Mucosa of stomach (tissue), 1 donor: Measurements from ENCODE around the gene H1-8.

ENCODE experiments used
- H3K27me3 ChIP-seq: one replicate; pipeline ENCODE4 v1.7.0; 2013; ENCODE audit warnings: mild to moderate bottlenecking, low read length; ENCODE audit not compliant: control insufficient read depth, insufficient read depth
- H3K36me3 ChIP-seq: one replicate; pipeline ENCODE4 v1.7.0; 2013; ENCODE audit warnings: low read length; ENCODE audit not compliant: control insufficient read depth, insufficient read depth
- H3K4me1 ChIP-seq: one replicate; pipeline ENCODE4 v1.7.0; 2013; ENCODE audit warnings: mild to moderate bottlenecking, low read length; ENCODE audit not compliant: control insufficient read depth, insufficient read depth
- H3K4me3 ChIP-seq: one replicate; pipeline ENCODE4 v1.7.0; 2013; ENCODE audit warnings: low read length
- H3K9ac ChIP-seq: one replicate; pipeline ENCODE4 v1.7.0; 2013; ENCODE audit warnings: mild to moderate bottlenecking, low read length, moderate library complexity
- H3K9me3 ChIP-seq: one replicate; pipeline ENCODE4 v1.7.0; 2013; ENCODE audit warnings: mild to moderate bottlenecking, low read length, moderate library complexity; ENCODE audit not compliant: control insufficient read depth
- donor health status: Pancreatic carcinoma.

H1-8 gene

DNA sequence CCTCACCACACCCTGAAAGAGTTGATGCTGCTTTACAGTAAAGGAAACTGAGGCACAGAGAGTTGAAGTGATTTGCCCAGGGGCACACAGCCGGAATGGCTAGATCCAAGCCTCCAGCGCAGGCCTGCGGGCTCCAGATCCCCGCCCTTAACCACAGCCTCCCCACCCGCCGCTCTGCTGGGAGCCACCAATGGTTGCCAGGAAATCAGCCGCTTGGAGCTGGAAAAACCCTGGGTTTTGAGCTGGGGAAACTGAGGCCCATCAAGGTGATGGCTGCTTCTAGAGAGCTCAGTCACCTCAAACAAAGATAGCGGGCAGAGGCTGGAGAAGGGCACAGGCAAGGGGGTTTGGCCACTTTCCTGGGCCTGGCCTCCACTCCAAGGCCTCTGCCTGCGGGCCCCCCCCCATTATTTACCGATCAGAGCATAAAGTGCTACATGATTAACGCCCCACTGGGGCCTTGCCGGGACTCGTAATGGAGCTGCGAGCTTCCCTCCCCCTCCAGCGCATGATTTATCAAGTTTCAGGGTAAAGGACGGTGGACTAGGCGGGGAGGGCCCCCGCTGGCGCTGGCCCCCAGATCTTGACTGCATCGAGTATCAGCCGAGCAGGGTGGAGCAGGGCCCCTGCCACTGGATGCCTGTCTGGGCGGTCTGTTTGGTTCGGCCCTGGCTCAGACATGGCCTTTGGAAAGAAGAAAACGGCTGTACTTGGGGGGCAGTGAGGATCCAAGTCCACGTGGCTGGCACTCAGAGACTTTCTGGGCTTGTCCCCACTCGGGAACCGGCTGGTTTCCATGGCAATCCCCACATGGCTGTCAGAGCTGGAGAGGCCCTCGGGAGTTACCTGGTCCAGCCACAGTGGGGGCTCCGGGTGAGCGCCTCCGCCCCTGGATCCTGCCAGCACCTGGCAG, 54.4 kb downstream of the H1-8 start:
- H3K9ac ChIP-seq: no peak overlapping the region
- H3K27me3 ChIP-seq: no peaks in the 10 kb centered on the region
- H3K36me3 ChIP-seq: no peaks in the 10 kb centered on the region
- H3K4me3 ChIP-seq: no peak overlapping the region
- no peaks in the 10 kb centered on the region for H3K9me3 ChIP-seq
- peaks cover 54% of the 10 kb centered on the region for H3K4me1 ChIP-seq

DNA sequence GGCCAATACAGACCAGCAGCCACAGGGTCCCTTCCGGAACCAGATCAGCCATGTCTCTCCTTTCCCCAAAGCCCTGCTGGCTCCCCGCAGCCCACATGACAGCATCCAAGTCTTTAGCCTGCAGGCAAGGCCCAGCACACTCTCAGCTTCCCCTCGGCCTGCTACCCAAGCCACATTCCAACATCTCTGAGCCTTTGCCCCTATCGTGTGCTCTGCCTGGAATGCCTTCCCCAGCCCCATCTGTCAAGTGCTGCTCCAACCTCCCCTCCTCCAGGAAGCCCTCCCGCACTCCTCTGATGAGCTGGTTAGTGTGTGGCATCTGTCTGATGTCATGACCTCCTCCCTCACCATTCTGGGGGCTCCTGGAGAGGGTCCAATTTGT, 55.0 kb downstream of the H1-8 start:
- Histone ChIP-seq H3K9me3 (no peaks in the 10 kb centered on the region), H3K36me3 (no peaks in the 10 kb centered on the region), H3K4me3 (no peak overlapping the region), H3K27me3 (no peaks in the 10 kb centered on the region), H3K9ac (no peak overlapping the region), H3K4me1 (peaks cover 51% of the 10 kb centered on the region)

DNA sequence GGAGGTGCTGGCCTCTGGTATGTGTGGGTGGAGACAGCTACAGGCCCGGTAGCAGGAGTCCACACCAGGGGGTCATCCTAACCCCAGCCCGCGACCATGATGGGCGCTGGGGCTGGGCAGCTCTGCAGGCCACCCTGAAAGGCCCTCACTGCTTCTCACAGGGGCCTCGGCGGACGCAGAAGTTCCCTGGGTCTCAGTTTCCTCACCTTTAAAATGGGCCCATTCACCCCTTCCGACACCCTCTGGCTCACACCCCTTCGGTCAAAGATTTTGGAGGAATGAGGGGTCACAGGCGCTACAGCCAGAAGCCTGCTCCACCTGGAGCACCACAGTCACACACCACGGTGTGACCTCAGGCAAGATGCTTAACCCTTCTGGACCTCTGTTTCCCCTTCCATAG, 55.5 kb downstream of the H1-8 start:
- Histone ChIP-seq H3K36me3 (no peaks in the 10 kb centered on the region), H3K4me3 (no peak overlapping the region), H3K27me3 (no peaks in the 10 kb centered on the region), H3K9me3 (no peaks in the 10 kb centered on the region), H3K9ac (no peak overlapping the region), H3K4me1 (peaks cover 47% of the 10 kb centered on the region)

DNA sequence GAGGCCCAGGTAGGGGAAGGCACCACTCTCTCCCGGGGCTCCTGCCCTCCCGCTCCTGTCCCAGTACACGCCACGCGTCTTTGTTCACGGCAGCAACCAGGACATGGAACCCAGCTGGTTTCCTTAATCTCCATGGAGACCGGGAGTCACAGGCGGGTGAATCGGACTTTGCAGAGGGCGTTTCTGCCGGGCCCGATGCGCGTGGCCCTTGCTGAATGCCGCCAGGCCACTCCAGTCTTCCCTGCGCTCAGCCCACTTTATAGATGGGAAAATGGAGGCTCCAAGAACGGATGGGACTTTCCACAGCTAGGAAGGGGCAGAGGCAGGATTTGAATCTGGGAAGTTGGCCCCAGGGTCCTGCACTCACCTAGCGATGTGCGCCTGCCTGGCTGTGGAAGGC, 56.1 kb downstream of the H1-8 start:
- Histone ChIP-seq H3K9me3 (no peaks in the 10 kb centered on the region), H3K36me3 (no peaks in the 10 kb centered on the region), H3K27me3 (no peaks in the 10 kb centered on the region), H3K4me3 (no peak overlapping the region), H3K4me1 (peaks cover 41% of the 10 kb centered on the region), H3K9ac (no peak overlapping the region)

DNA sequence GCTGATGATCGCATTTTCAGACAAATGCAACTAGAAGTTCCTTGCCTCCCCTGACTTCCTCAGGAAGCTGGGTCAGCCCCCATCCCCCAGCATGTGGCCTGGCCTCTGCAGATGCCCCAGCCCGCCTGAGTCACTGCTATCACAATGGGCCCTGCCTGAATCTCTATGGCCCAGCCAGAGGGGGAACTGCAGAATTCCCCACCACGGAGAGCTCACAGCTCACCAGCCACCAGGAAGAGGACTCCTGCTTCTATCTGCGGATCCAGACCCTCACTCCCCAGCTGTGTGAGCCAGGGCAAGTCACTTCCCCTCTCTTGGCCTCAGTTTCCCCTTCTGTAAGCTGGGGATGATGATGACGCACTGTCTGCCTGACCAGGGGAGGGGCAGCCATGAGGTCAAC, 56.6 kb downstream of the H1-8 start:
- H3K36me3 ChIP-seq: no peaks in the 10 kb centered on the region
- peaks cover 37% of the 10 kb centered on the region for H3K4me1 ChIP-seq
- H3K9ac ChIP-seq: no peak overlapping the region
- H3K4me3 ChIP-seq: no peak overlapping the region
- no peaks in the 10 kb centered on the region for H3K9me3 ChIP-seq
- H3K27me3 ChIP-seq: peaks cover 2% of the 10 kb centered on the region

DNA sequence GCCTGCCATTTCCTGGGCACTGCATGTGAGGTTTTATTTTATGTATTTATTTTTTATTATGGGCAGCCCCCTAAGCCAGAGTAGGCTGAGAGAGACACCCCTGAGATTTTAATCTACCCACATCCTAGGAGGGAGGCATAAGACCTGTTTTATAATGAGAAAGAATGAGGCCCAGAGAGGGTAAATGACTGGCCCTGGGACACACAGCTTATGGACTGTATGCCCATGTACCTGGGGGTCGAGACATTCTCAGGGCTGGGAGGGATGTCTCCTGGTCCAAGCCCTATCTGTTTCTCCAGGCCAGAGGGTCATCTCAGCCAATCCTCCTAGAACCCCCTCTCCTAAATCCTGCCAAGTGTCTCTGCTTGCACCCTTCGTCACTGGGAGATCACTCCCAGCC, 57.4 kb downstream of the H1-8 start:
- H3K4me3 ChIP-seq: no peak overlapping the region
- H3K9me3 ChIP-seq: no peaks in the 10 kb centered on the region
- H3K27me3 ChIP-seq: peaks cover 8% of the 10 kb centered on the region
- peaks cover 31% of the 10 kb centered on the region for H3K4me1 ChIP-seq
- no peaks in the 10 kb centered on the region for H3K36me3 ChIP-seq
- no peak overlapping the region for H3K9ac ChIP-seq
